ENCODE results near the gene KIF26B. TPM values are rescaled to one million over a fixed set of nuclear protein-coding genes. Genes with fewer than 3 reads are reported as not detected.

The KIF26B gene
- total RNA-seq, 8 experiments from 2014 or later, result 0.25 to 21.5 (median 10.2) TPM

- Histone ChIP-seq H3K27ac (no peak overlapping the region), H3K4me1 (replicated peaks in 1 of 2) (peaks cover 39 to 53% of the 10 kb centered on the region in 2 donors), H3K4me3 (no peak overlapping the region)
- 0 to 100% (median 64%) methylated on average over 1 to 8 of the region's 8 CpGs for WGBS, 10 experiments
- in situ Hi-C loops (cut with MboI; ENCODE audit: low pct_unique_long_range_greater_than_20kb in 2 of 9, low sequenced_read_pairs in 9 of 9, unreplicated experiment in 9 of 9), result no loop called here
- peak in 2 of 8 experiments; percentile 50 to 68 for ATAC-seq (replicated peaks in 6 of 8)
These were observed 357.6 kb downstream of the KIF26B start for GRCh38 chr1:245512181-245512888.

- Histone ChIP-seq H3K4me3 (no peak overlapping the region), H3K4me1 (replicated peaks in 1 of 2) (peaks cover 39 to 56% of the 10 kb centered on the region in 2 donors), H3K27ac (no peak overlapping the region)
- 40 to 100% (median 80%) methylated on average over 1 to 10 of the region's 11 CpGs for WGBS, 10 experiments
- peak in 3 of 8 experiments; percentile 21 to 64 (median 36) for ATAC-seq (replicated peaks in 6 of 8)
- in situ Hi-C loops (cut with MboI; ENCODE audit: low pct_unique_long_range_greater_than_20kb in 2 of 9, low sequenced_read_pairs in 9 of 9, unreplicated experiment in 9 of 9), result no loop called here
These were observed 358.3 kb downstream of the KIF26B start for GRCh38 chr1:245512980-245513578.

GRCh38 chr1:245516284-245516759 is 361.5 kb downstream of the KIF26B start:
- peaks cover 27 to 43% of the 10 kb centered on the region in 2 donors for H3K4me1 ChIP-seq (replicated peaks in 1 of 2)
- in situ Hi-C loops (cut with MboI; ENCODE audit: low pct_unique_long_range_greater_than_20kb in 2 of 9, low sequenced_read_pairs in 9 of 9, unreplicated experiment in 9 of 9), result no loop called here
- 72 to 90% (median 85%) methylated on average over 6 to 12 of the region's 12 CpGs; no CpG with 5 or more reads in 3 of the 10 experiments for WGBS, 10 experiments
- ATAC-seq (replicated peaks in 6 of 8), result peak in 5 of 8 experiments; percentile 74 to 88 (median 80)
- H3K4me3 ChIP-seq, result no peak overlapping the region
- H3K27ac ChIP-seq, result no peak overlapping the region

GRCh38 chr1:245520611-245521010 is 365.8 kb downstream of the KIF26B start:
- H3K27ac ChIP-seq, result no peak overlapping the region
- no peak for ATAC-seq (replicated peaks in 6 of 8)
- peaks cover 10 to 24% of the 10 kb centered on the region in 2 donors for H3K4me1 ChIP-seq (replicated peaks in 1 of 2)
- 33 to 88% (median 67%) methylated on average over 1 of the region's 1 CpG; no CpG with 5 or more reads in 3 of the 10 experiments for WGBS, 10 experiments
- in situ Hi-C loops (cut with MboI; ENCODE audit: low pct_unique_long_range_greater_than_20kb in 2 of 9, low sequenced_read_pairs in 9 of 9, unreplicated experiment in 9 of 9), result no loop called here
- no peak overlapping the region for H3K4me3 ChIP-seq

GRCh38 chr1:245526141-245526540 is 371.4 kb downstream of the KIF26B start:
- in situ Hi-C loops (cut with MboI; ENCODE audit: low pct_unique_long_range_greater_than_20kb in 2 of 9, low sequenced_read_pairs in 9 of 9, unreplicated experiment in 9 of 9), result no loop called here
- Histone ChIP-seq H3K4me3 (no peak overlapping the region), H3K4me1 (replicated peaks in 1 of 2) (peaks cover 9 to 14% of the 10 kb centered on the region in 2 donors), H3K27ac (no peak overlapping the region)
- WGBS, 10 experiments, result 0 to 100% (median 96%) methylated on average over 1 to 2 of the region's 2 CpGs; no CpG with 5 or more reads in 4 of the 10 experiments
- ATAC-seq (replicated peaks in 6 of 8), result no peak

GRCh38 chr1:245528258-245528635 is 373.5 kb downstream of the KIF26B start:
- ATAC-seq (replicated peaks in 6 of 8), result no peak
- Histone ChIP-seq H3K4me1 (replicated peaks in 1 of 2) (peaks cover 11 to 19% of the 10 kb centered on the region in 2 donors), H3K4me3 (no peak overlapping the region), H3K27ac (no peak overlapping the region)
- 35 to 100% (median 83%) methylated on average over 1 to 7 of the region's 7 CpGs; no CpG with 5 or more reads in 1 of the 10 experiments for WGBS, 10 experiments
- in situ Hi-C loops (cut with MboI; ENCODE audit: low pct_unique_long_range_greater_than_20kb in 2 of 9, low sequenced_read_pairs in 9 of 9, unreplicated experiment in 9 of 9), result no loop called here

GRCh38 chr1:245530937-245531336 is 376.2 kb downstream of the KIF26B start:
- 0 to 80% (median 57%) methylated on average over 1 to 2 of the region's 2 CpGs; no CpG with 5 or more reads in 3 of the 10 experiments for WGBS, 10 experiments
- Histone ChIP-seq H3K27ac (no peak overlapping the region), H3K4me1 (replicated peaks in 1 of 2) (peaks cover 11 to 20% of the 10 kb centered on the region in 2 donors), H3K4me3 (no peak overlapping the region)
- peak in 3 of 8 experiments; percentile 22 to 43 (median 27) for ATAC-seq (replicated peaks in 6 of 8)
- in situ Hi-C loops (cut with MboI; ENCODE audit: low pct_unique_long_range_greater_than_20kb in 2 of 9, low sequenced_read_pairs in 9 of 9, unreplicated experiment in 9 of 9), result no loop called here

- no peak overlapping the region for H3K4me3 ChIP-seq
- peaks cover 3 to 9% of the 10 kb centered on the region in 2 donors for H3K4me1 ChIP-seq (replicated peaks in 1 of 2)
- in situ Hi-C loops (cut with MboI; ENCODE audit: low pct_unique_long_range_greater_than_20kb in 2 of 9, low sequenced_read_pairs in 9 of 9, unreplicated experiment in 9 of 9), result no loop called here
- WGBS, 10 experiments, result 0 to 100% (median 87%) methylated on average over 1 to 3 of the region's 3 CpGs
- ATAC-seq (replicated peaks in 6 of 8), result no peak
- H3K27ac ChIP-seq, result no peak overlapping the region
These were observed 383.2 kb downstream of the KIF26B start for GRCh38 chr1:245537992-245538391.

GRCh38 chr1:245538671-245539070 is 383.9 kb downstream of the KIF26B start:
- H3K27ac ChIP-seq, result no peak overlapping the region
- peaks cover 0 to 9% of the 10 kb centered on the region in 2 donors for H3K4me1 ChIP-seq (replicated peaks in 1 of 2)
- 0 to 100% (median 93%) methylated on average over 1 to 3 of the region's 3 CpGs; no CpG with 5 or more reads in 1 of the 10 experiments for WGBS, 10 experiments
- peak in 1 of 8 experiments; percentile 49 for ATAC-seq (replicated peaks in 6 of 8)
- in situ Hi-C loops (cut with MboI; ENCODE audit: low pct_unique_long_range_greater_than_20kb in 2 of 9, low sequenced_read_pairs in 9 of 9, unreplicated experiment in 9 of 9), result no loop called here
- H3K4me3 ChIP-seq, result no peak overlapping the region

GRCh38 chr1:245541369-245541768 is 386.6 kb downstream of the KIF26B start:
- in situ Hi-C loops (cut with MboI; ENCODE audit: low pct_unique_long_range_greater_than_20kb in 2 of 9, low sequenced_read_pairs in 9 of 9, unreplicated experiment in 9 of 9), result no loop called here
- no peak for ATAC-seq (replicated peaks in 6 of 8)
- Histone ChIP-seq H3K4me3 (no peak overlapping the region), H3K4me1 (replicated peaks in 1 of 2) (peaks cover 3 to 12% of the 10 kb centered on the region in 2 donors), H3K27ac (no peak overlapping the region)
- WGBS, 10 experiments, result 63 to 100% (median 90%) methylated on average over 2 to 14 of the region's 14 CpGs

GRCh38 chr1:245542365-245542764 is 387.6 kb downstream of the KIF26B start:
- Histone ChIP-seq H3K4me1 (replicated peaks in 1 of 2) (peaks cover 9 to 14% of the 10 kb centered on the region in 2 donors), H3K27ac (no peak overlapping the region), H3K4me3 (no peak overlapping the region)
- ATAC-seq (replicated peaks in 6 of 8), result no peak
- in situ Hi-C loops (cut with MboI; ENCODE audit: low pct_unique_long_range_greater_than_20kb in 2 of 9, low sequenced_read_pairs in 9 of 9, unreplicated experiment in 9 of 9), result no loop called here
- 42 to 100% (median 100%) methylated on average over 1 to 5 of the region's 6 CpGs; no CpG with 5 or more reads in 6 of the 10 experiments for WGBS, 10 experiments

- ATAC-seq (replicated peaks in 6 of 8), result no peak
- no peak overlapping the region for H3K27ac ChIP-seq
- in situ Hi-C loops (cut with MboI; ENCODE audit: low pct_unique_long_range_greater_than_20kb in 2 of 9, low sequenced_read_pairs in 9 of 9, unreplicated experiment in 9 of 9), result no loop called here
These were observed 389.5 kb downstream of the KIF26B start for GRCh38 chr1:245544236-245544635.

GRCh38 chr1:245546875-245547274 is 392.1 kb downstream of the KIF26B start:
- ATAC-seq (replicated peaks in 6 of 8), result no peak
- in situ Hi-C loops (cut with MboI; ENCODE audit: low pct_unique_long_range_greater_than_20kb in 2 of 9, low sequenced_read_pairs in 9 of 9, unreplicated experiment in 9 of 9), result no loop called here
- Histone ChIP-seq H3K27ac (no peak overlapping the region), H3K4me1 (replicated peaks in 1 of 2) (peaks cover 9 to 15% of the 10 kb centered on the region in 2 donors), H3K4me3 (no peak overlapping the region)
- WGBS, 10 experiments, result 80 to 100% (median 89%) methylated on average over 1 to 16 of the region's 16 CpGs

More at GRCh38 chr1:245544236-245544635, 389.5 kb downstream of the KIF26B start:
- Histone ChIP-seq H3K4me3 (no peak overlapping the region), H3K4me1 (replicated peaks in 1 of 2) (peaks cover 9 to 14% of the 10 kb centered on the region in 2 donors)
- 86 to 100% (median 95%) methylated on average over 2 to 5 of the region's 5 CpGs; no CpG with 5 or more reads in 2 of the 10 experiments for WGBS, 10 experiments

Measured in motor neuron (in vitro differentiated cells).